Right atrium auricular region (tissue), 2 donors: ENCODE results near the gene ROPN1L. TPM values are rescaled to one million over a fixed set of nuclear protein-coding genes. Genes with fewer than 3 reads are reported as not detected.

Experiments used
- DNase-seq: peaks from one replicate; pipeline ENCODE4 v3.0.0-alpha.2; 2019; ENCODE audit warnings: low spot score
- H3K27ac ChIP-seq, 2 donors: fragments of 200-600 bp; sonication (generic); 1 replicate in 1 of 2; 2 replicates in 1 of 2; pipeline ENCODE4 v1.5.1; 2016 to 2019
- H3K27me3 ChIP-seq, 2 donors: fragments of 200-600 bp; sonication (generic); one replicate each; pipeline versions ENCODE4 v1.5.1 to v1.6.0; 2017 to 2019
- H3K36me3 ChIP-seq: fragments of 200-600 bp; sonication (generic); one replicate; pipeline ENCODE4 v1.5.1; 2016
- H3K4me1 ChIP-seq, 2 donors: fragments of 200-600 bp; sonication (generic); one replicate each; pipeline versions ENCODE4 v1.5.1 to v1.6.0; 2017 to 2019
- H3K4me3 ChIP-seq, 2 donors: fragments of 200-600 bp; sonication (generic); 1 replicate in 1 of 2; 2 replicates in 1 of 2; pipeline ENCODE4 v1.5.1; 2017 to 2019; ENCODE audit warnings: mild to moderate bottlenecking in 1 of 2, moderate library complexity in 1 of 2
- H3K9me3 ChIP-seq, 2 donors: fragments of 200-600 bp; sonication (generic); one replicate each; pipeline ENCODE4 v1.5.1; 2019
- total RNA-seq, 2 donors: library from RNA; depleted of rRNA; stranded (reverse); fragments of >200 nt; gene quantifications; one replicate each; pipeline ENCODE4 v1.1.0, GENCODE V29; 2016
- TF ChIP-seq, protein P1 (sequence below), 2 donors: fragments of 200-600 bp; sonication (generic); IDR thresholded peaks; one replicate each; pipeline ENCODE4 v1.5.1; 2019; ENCODE audit warnings: antibody characterized with exemption in 2 of 2

ROPN1L gene
- total RNA-seq, 2 donors from 2014 or later = 2.2 TPM; not detected in 1

GRCh38 chr5:10502130-10502529 lies 60.5 kb downstream of the ROPN1L start:
- Histone ChIP-seq H3K36me3 (no peaks in the 10 kb centered on the region), H3K4me1 (peaks cover 0 to 10% of the 10 kb centered on the region in 2 donors), H3K27ac (no peak overlapping the region), H3K27me3 (no peaks in the 10 kb centered on the region), H3K9me3 (no peaks in the 10 kb centered on the region), H3K4me3 (no peak overlapping the region)
- DNase-seq = no peak
- TF ChIP-seq, protein P1, sequence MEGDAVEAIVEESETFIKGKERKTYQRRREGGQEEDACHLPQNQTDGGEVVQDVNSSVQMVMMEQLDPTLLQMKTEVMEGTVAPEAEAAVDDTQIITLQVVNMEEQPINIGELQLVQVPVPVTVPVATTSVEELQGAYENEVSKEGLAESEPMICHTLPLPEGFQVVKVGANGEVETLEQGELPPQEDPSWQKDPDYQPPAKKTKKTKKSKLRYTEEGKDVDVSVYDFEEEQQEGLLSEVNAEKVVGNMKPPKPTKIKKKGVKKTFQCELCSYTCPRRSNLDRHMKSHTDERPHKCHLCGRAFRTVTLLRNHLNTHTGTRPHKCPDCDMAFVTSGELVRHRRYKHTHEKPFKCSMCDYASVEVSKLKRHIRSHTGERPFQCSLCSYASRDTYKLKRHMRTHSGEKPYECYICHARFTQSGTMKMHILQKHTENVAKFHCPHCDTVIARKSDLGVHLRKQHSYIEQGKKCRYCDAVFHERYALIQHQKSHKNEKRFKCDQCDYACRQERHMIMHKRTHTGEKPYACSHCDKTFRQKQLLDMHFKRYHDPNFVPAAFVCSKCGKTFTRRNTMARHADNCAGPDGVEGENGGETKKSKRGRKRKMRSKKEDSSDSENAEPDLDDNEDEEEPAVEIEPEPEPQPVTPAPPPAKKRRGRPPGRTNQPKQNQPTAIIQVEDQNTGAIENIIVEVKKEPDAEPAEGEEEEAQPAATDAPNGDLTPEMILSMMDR (IDR thresholded peaks at IDR 0.05) = no peak

DNA sequence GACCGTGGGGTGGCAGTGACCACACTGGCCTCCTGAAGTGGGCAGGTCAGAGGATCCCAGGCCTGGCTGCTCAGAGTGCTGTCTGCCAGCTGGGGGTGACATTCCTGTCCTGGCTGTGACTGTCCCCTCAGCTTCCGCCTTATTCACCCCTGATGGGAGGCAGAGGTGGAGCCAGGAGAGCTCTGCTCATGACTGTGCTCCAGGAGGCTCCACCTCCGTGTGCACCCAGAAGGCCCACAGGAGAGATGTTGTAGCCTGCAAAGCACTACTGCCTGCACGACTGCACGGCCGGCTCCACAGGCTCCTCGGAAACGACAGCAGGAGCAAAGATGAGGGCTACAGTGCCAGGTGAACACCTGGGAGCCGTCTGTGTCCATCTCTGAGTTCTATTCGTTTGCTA lies 60.9 kb downstream of the ROPN1L start:
- DNase-seq = no peak
- Histone ChIP-seq H3K36me3 (no peaks in the 10 kb centered on the region), H3K27me3 (no peaks in the 10 kb centered on the region), H3K4me1 (peaks cover 0 to 10% of the 10 kb centered on the region in 2 donors), H3K9me3 (no peaks in the 10 kb centered on the region), H3K4me3 (no peak overlapping the region), H3K27ac (no peak overlapping the region)
- TF ChIP-seq, protein P1 (IDR thresholded peaks at IDR 0.05) = no peak

- Histone ChIP-seq H3K4me3 (no peak overlapping the region), H3K36me3 (no peaks in the 10 kb centered on the region), H3K27me3 (no peaks in the 10 kb centered on the region), H3K27ac (peak overlapping the region; percentile 38 to 40), H3K4me1 (peaks cover 0 to 10% of the 10 kb centered on the region in 2 donors), H3K9me3 (no peaks in the 10 kb centered on the region)
- TF ChIP-seq, protein P1 (IDR thresholded peaks at IDR 0.05) = no peak
- no peak for DNase-seq
Observed at GRCh38 chr5:10503321-10503720, 61.6 kb downstream of the ROPN1L start.

DNA sequence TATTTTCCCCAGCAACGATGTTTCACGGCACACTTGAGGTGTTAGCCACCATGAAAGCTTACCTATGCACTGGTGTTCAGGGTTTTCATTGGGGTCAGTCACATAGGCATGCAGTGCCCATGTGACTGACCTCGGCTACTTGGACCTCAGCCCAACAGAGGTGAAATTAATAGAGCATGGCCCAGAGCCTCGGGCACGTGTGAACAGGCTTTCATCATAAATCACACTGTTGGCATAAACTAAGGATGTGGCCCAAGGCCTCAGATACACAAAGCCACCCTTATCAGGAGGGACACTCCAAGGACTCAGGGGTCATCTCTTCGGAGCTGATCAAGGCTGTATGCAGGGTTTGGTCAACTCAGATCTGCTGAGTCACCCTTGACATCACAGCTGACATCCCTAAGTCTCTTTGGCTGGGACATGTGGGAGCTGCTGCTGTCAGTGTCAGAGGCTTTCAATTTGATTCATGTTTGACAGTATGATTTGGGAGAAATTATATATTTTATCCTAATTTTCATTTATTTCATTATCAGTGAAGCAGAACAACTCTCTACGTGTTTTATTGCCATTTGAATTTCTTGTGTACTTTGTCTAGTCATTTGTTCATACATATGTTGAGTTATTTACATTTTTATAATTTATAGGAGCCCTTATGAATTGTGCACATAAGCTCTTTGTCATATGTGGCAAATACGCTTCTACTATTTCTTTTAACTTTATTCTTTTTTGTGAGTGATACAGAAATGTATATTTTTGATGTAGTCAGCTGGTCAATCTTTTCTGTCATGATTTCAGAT lies 62.5 kb downstream of the ROPN1L start:
- H3K36me3 ChIP-seq = no peaks in the 10 kb centered on the region
- H3K4me3 ChIP-seq = no peak overlapping the region
- no peaks in the 10 kb centered on the region for H3K9me3 ChIP-seq
- no peaks in the 10 kb centered on the region for H3K27me3 ChIP-seq
- H3K4me1 ChIP-seq = peaks cover 0 to 10% of the 10 kb centered on the region in 2 donors
- DNase-seq = no peak
- TF ChIP-seq, protein P1 (IDR thresholded peaks at IDR 0.05) = no peak
- peak overlapping the region; percentile 38 to 40 for H3K27ac ChIP-seq

- Histone ChIP-seq H3K27ac (no peak overlapping the region), H3K4me1 (peaks cover 0 to 10% of the 10 kb centered on the region in 2 donors), H3K4me3 (no peak overlapping the region), H3K9me3 (no peaks in the 10 kb centered on the region), H3K36me3 (no peaks in the 10 kb centered on the region), H3K27me3 (no peaks in the 10 kb centered on the region)
- TF ChIP-seq, protein P1 (IDR thresholded peaks at IDR 0.05) = no peak
- DNase-seq = no peak
Observed at GRCh38 chr5:10505517-10506095, 63.9 kb downstream of the ROPN1L start.
